ENCODE data around the gene CTRB2. TPM values are rescaled to one million over a fixed set of nuclear protein-coding genes. Genes with fewer than 3 reads are reported as not detected.

The CTRB2 gene
- total RNA-seq, 2 experiments from 2014 or later, result not detected

DNA sequence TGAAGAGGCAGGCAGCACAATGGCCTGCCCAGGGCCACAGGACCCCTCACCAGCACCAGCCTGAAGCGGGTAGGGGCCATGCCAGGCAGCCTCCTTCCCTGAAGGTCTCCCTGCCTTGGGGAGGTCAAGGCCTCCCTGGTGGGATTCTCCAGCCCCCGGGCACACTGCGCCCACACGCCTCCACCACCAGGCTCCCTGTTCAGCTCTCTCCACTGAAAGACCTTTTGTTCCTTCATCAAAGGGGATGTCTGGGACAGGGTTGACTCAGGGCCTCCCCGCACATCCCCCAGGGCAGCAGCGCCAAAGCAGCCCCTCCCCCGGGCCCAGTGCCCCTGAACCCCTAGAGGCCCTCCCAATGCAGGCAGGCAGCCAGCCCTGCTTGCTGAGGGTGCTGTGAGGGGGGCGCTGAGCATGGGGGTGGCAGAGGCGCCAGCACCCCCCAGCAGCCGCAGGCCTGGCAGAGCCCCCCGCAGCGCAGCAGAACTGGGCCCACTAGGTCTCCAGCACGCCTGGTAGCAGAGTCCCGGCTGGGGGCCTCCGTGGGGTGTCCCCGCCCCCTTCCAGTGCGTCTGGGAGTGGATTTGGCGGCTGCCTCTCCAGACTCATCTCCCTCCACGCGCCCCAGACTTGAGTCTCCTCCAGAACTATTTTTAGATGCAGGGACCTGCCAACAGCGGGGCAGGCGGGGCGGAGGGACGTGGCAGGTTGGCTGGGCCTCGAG, 31.3 kb upstream of the CTRB2 start:
- H3K9me3 Mint-ChIP-seq, result no peaks in the 10 kb centered on the region

DNA sequence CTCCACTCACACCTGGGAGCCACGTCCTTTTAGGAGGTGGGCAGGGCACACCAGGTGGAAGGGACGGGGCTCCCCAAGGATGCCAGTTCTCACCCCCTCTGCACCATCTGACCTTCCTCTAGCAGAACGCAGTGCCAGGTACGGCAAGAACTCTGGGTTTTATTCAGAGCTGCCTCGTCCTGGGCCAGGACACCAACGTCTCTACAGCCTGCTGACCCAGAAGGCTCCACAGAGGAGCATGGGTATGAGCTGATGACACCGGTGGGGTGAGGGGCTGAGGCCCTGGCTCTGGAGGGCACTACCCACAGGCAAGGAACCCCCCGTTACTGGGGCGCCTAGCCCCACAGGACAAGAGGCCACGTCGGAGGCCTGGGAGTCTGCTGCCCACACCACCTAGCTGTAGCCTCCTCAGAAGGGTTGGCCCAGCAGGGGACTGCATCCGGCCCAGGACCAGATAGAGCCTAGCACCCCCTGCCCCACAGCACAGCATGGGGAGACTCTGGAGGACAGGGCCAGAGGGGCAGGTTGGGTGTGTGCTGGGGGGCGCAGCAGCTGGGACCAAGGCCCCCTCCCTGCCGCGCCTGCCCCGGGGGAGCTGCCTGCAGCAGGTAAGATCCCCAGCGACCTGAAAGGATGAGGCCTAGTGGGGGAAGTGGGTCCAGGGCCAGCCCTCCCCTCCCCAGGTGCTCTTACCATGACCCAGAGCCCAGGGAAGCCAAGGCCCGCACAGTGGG, 30.6 kb upstream of the CTRB2 start:
- ChIA-PET CTCF (no interaction called here), POLR2A (no interaction called here)
- peaks cover 1% of the 10 kb centered on the region for H3K4me1 Mint-ChIP-seq
- DNase-seq, result no peak
- no peak overlapping the region for H3K4me3 Mint-ChIP-seq
- no peak overlapping the region for H3K27ac Mint-ChIP-seq
- no peaks in the 10 kb centered on the region for H3K9me3 Mint-ChIP-seq
- peaks cover 3% of the 10 kb centered on the region for H3K27me3 Mint-ChIP-seq
- H3K36me3 Mint-ChIP-seq (ENCODE audit: low read depth), result no peaks in the 10 kb centered on the region

More for the DNA sequence above, 31.3 kb upstream of the CTRB2 start:
- H3K4me1 Mint-ChIP-seq, result peaks cover 1% of the 10 kb centered on the region
- H3K27ac Mint-ChIP-seq, result no peak overlapping the region
- ChIA-PET CTCF (no interaction called here), POLR2A (no interaction called here)
- H3K4me3 Mint-ChIP-seq, result no peak overlapping the region
- DNase-seq, result no peak
- H3K36me3 Mint-ChIP-seq (ENCODE audit: low read depth), result no peaks in the 10 kb centered on the region
- H3K27me3 Mint-ChIP-seq, result peaks cover 3% of the 10 kb centered on the region

DNA sequence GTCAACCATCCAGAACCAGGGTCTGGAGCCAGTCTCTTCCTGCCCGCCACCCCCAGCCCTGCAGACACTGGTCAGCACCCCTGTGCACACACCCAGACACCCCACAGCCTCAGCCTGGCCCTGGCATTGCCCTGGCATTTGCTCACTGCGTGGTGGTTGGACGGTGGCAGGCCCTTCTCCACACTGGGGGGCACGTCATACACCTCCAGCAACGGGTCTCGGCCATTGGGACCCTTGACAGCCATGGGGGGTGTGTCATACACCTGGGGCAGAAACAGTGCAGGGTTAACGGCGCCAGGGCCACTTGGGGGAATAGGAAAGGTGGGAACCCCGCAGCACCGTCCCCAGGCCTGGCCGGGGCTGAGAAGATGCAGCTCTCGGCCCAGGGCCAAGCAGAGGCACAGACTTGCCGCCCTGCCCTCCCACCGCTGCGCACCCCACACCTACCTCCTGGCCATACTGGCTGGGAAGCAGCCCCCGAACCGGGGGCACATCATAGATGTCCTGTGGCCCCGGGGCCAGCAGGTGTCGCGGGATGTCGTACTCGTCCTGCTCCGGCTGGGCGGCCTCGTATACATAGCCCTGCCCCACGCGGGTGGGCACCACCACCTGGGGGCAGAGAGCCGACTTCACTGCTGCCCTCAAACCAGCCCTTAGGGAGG, 29.9 kb upstream of the CTRB2 start:
- peaks cover 1% of the 10 kb centered on the region for H3K4me1 Mint-ChIP-seq
- no peak overlapping the region for H3K4me3 Mint-ChIP-seq
- ChIA-PET CTCF (interaction anchor here (1.4 kb wide), 1 partner anchor 149 kb away, joined by 5 read pairs; no protein-coding TSS in a partner anchor), POLR2A (no interaction called here)
- DNase-seq, result no peak
- H3K27ac Mint-ChIP-seq, result no peak overlapping the region
- peaks cover 3% of the 10 kb centered on the region for H3K27me3 Mint-ChIP-seq
- H3K9me3 Mint-ChIP-seq, result no peaks in the 10 kb centered on the region
- H3K36me3 Mint-ChIP-seq (ENCODE audit: low read depth), result no peaks in the 10 kb centered on the region

DNA sequence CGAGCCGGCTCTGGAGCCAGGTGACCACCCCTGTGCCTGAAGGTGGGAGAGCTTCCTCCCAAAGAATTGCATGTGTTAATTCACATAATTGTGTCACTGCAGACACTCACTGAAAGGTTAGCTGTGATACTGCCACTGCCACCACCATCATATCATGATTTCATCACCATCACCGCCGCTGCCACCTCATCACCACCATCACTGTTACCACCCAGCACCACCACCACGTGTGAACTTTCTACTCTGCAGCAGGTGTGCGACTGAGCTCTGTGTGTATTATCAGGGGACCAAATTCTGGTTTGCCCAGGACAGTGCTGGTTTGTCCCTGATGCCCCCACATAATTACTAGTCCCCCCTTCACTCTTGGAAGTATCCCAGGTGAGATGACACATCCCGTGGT, 29.3 kb upstream of the CTRB2 start:
- Mint-ChIP-seq H3K9me3 (no peaks in the 10 kb centered on the region), H3K27ac (no peak overlapping the region), H3K4me3 (no peak overlapping the region), H3K36me3 (ENCODE audit: low read depth) (no peaks in the 10 kb centered on the region), H3K27me3 (peaks cover 3% of the 10 kb centered on the region), H3K4me1 (peaks cover 1% of the 10 kb centered on the region)
- CTCF ChIA-PET, result interaction anchor here (0.6 to 1.4 kb wide), 2 partner anchors 144 to 149 kb away, joined by 4 to 5 read pairs; no protein-coding TSS in a partner anchor
- no peak for DNase-seq
- POLR2A ChIA-PET, result no interaction called here

DNA sequence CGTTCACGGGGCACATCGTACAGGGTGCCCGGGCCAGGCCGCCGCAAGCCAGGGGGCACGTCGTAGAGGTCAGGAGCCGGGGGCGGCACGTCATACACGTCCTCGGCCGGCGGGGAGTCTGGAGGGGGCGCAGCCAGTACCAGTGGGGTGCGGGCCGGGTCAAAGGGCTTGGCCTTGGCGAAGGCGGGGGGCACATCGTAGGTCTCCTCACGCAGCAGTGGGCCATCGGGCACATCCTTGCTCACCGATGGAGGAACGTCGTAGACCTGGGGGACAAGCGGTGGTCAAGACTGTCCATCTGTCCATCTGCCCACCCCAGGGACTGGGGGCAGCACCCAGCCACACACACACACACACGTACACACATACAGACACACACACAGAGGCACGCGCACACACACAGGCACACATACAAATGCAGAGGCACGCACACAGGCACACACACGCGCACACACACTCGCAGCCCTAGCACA, 28.8 kb upstream of the CTRB2 start:
- H3K27ac Mint-ChIP-seq, result no peak overlapping the region
- no peaks in the 10 kb centered on the region for H3K9me3 Mint-ChIP-seq
- no peaks in the 10 kb centered on the region for H3K36me3 Mint-ChIP-seq (ENCODE audit: low read depth)
- ChIA-PET POLR2A (no interaction called here), CTCF (interaction anchor here (0.6 to 2.5 kb wide), 3 partner anchors 144 to 150 kb away, joined by 4 to 6 read pairs (median 5); no protein-coding TSS in a partner anchor)
- peaks cover 3% of the 10 kb centered on the region for H3K27me3 Mint-ChIP-seq
- peaks cover 1% of the 10 kb centered on the region for H3K4me1 Mint-ChIP-seq
- no peak overlapping the region for H3K4me3 Mint-ChIP-seq
- no peak for DNase-seq

DNA sequence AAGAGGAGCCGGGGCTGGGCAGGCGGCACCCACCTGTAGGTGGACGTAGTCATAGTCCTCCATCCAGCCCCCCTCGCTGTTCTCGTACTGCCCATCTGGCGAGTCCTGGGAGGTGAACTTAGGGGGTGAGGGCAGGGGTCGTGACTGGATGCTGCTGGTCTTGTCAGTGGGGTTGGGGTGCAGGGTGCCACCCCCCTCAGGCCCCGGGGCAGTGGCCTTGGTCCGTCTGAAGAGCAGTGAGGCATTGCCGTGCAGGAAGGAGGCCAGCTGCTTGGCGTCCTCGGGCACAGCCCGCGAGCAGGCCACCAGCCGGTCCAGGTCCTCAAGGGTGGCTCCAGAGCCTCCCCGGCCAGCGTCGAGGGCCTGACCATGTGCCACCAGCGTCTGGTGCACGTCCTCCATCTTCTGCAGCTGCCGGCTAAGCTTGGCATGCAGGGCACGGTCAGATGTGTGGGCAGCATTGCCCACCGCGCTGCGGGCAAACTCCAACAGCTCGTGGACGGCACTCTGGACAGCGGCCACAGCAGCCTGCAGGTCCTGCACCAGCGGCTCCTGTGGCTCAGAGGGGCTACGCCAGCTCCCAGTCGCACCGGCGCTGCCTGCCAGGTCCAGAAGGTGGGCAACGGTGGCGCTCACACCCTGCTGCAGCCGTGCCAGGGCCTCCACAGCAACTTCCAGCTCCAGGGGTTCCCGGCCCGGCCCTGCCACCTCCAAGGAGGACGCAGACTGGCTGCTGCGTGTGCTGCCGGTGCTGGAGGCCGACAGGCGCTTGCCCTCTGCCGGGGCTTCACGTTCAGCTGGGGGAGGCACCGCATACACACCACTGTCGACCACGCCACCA, 28.1 kb upstream of the CTRB2 start:
- Mint-ChIP-seq H3K9me3 (no peaks in the 10 kb centered on the region), H3K27me3 (peaks cover 3% of the 10 kb centered on the region), H3K4me1 (peaks cover 1% of the 10 kb centered on the region), H3K27ac (no peak overlapping the region), H3K4me3 (no peak overlapping the region), H3K36me3 (ENCODE audit: low read depth) (no peaks in the 10 kb centered on the region)
- no peak for DNase-seq
- CTCF ChIA-PET, result interaction anchor here (0.8 to 2.5 kb wide), 10 partner anchors 13 to 198 kb away, joined by 3 to 10 read pairs (median 6); partner anchors contain the start of gene CFDP1
- POLR2A ChIA-PET, result no interaction called here

DNA sequence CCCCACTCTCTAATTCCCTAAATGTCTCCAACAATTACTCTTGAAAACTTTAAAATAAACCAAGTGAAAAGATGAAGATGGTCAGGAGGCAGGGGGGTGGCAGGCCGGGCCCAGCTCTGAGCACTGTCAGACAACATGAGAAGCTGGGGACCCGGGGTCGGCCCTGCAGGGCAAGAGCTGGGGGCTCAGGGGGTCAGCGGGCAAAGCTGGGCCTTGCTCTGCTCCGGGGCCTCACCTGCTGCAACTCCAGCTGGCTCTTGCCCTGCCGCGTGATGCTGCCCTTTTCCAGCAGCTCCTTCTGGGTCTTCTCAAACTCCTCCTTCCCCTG, 26.6 kb upstream of the CTRB2 start:
- Mint-ChIP-seq H3K27ac (no peak overlapping the region), H3K27me3 (peaks cover 3% of the 10 kb centered on the region), H3K4me3 (no peak overlapping the region), H3K36me3 (ENCODE audit: low read depth) (no peaks in the 10 kb centered on the region), H3K4me1 (peaks cover 1% of the 10 kb centered on the region), H3K9me3 (no peaks in the 10 kb centered on the region)
- ChIA-PET POLR2A (no interaction called here), CTCF (interaction anchor here (0.5 to 2.5 kb wide), 25 partner anchors 9 to 282 kb away, joined by 3 to 10 read pairs (median 4); partner anchors contain the start of gene CFDP1)
- no peak for DNase-seq

DNA sequence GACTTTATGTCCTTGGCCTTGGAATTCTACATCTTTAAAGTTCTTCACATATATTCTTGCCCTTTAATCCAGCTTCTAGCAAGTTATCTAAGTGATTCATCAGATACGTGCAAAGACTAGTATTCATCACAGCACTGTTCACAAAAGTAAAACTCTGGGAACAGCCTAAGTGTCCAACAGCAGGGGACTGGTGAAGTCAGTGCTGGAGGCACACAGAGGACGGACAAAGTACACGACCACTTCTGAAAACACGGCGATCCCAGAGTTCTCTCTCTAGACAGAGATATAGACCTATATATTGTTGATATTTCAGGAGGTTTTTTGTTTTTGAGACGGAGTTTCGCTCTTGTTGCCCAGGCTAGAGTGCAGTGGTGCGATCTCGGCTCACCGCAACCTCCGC, 24.6 kb upstream of the CTRB2 start:
- Mint-ChIP-seq H3K4me3 (no peak overlapping the region), H3K9me3 (no peaks in the 10 kb centered on the region), H3K4me1 (peaks cover 1% of the 10 kb centered on the region), H3K27me3 (peaks cover 3% of the 10 kb centered on the region), H3K36me3 (ENCODE audit: low read depth) (no peaks in the 10 kb centered on the region), H3K27ac (no peak overlapping the region)
- ChIA-PET POLR2A (no interaction called here), CTCF (no interaction called here)
- DNase-seq, result no peak

DNA sequence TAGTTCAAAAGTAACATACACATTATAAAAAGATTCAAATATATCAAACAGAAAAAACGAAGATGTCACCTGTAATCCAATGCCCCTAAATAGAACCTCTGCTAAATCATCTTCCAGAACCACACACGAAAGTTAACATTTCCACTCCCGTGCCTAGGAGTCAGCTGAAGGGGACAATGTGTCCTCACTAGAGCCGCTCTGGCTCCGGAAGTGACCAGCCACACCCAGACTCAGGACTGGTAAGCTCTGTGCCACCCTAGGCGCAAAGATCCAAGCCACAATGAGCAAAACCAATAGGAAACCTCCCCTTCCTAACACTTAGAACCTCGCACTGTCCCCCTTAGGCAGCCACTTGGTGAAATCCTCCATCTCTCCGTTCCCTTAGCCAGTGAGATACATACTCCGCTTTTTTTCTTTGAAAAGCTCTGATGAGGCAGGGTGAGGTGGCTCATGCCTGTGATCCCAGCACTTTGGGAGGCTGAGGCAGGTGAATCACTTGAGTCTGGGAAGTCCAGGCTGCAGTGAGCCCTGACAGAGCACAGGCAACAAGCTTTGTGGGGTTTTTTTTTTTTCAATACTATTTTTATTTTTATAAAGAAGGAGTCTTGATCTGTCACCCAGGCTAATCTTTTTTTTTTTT, 23.6 kb upstream of the CTRB2 start:
- CTCF ChIA-PET, result interaction anchor here (0.7 kb wide), 1 partner anchor 88 kb away, joined by 3 read pairs; no protein-coding TSS in a partner anchor
- H3K4me3 Mint-ChIP-seq, result no peak overlapping the region
- no peak overlapping the region for H3K27ac Mint-ChIP-seq
- no peak for DNase-seq
- peaks cover 1% of the 10 kb centered on the region for H3K4me1 Mint-ChIP-seq
- H3K36me3 Mint-ChIP-seq (ENCODE audit: low read depth), result no peaks in the 10 kb centered on the region
- POLR2A ChIA-PET, result no interaction called here
- H3K27me3 Mint-ChIP-seq, result peaks cover 3% of the 10 kb centered on the region
- H3K9me3 Mint-ChIP-seq, result no peaks in the 10 kb centered on the region

DNA sequence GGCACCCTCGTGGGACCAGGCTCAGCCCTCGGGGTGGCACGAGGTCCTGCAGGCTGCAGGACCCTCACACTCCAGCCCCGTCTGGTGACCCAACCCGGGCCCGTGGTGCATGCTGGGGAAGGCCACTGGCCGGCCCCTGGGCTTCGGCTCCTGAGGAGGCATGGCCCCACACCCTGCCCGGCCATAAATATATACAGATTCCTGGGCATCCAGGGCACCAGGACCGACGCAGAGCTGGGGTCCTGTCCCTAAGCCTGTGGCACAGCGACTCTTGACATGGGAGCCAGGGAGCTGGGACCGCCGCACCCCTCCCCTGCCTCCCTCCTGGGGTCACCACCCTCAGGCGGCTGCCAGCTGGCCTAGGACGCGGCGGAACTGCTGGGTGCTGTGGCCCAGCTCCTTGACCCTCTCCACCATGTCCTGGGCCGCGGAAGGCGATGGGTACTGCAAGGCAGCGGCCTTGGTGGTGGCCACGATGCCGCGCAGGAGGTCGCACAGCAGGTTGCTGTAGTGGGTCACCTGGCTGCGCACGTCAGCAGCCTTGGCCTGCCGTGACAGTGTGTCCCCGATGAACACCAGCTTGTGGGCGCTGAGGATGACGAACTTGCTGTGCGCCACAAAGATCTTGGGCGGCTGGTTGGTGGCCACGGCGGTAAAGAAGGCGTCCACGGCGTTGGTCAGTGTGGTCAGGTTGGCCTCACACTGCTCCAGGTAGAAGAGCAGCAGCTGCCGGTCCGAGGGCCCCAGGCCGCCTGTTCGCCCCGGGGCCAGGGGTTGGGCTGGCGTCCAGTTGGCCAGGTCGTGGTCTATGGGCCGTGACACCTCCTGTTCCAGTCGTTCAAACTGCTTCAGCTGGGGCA, 22.4 kb upstream of the CTRB2 start:
- no peak overlapping the region for H3K4me3 Mint-ChIP-seq
- ChIA-PET CTCF (interaction anchor here (1.1 to 1.6 kb wide), 2 partner anchors 9 to 29 kb away, joined by 3 to 4 read pairs; no protein-coding TSS in a partner anchor), POLR2A (no interaction called here)
- no peak overlapping the region for H3K27ac Mint-ChIP-seq
- no peaks in the 10 kb centered on the region for H3K36me3 Mint-ChIP-seq (ENCODE audit: low read depth)
- peaks cover 2% of the 10 kb centered on the region for H3K27me3 Mint-ChIP-seq
- H3K4me1 Mint-ChIP-seq, result peaks cover 1% of the 10 kb centered on the region
- H3K9me3 Mint-ChIP-seq, result no peaks in the 10 kb centered on the region
- no peak for DNase-seq

DNA sequence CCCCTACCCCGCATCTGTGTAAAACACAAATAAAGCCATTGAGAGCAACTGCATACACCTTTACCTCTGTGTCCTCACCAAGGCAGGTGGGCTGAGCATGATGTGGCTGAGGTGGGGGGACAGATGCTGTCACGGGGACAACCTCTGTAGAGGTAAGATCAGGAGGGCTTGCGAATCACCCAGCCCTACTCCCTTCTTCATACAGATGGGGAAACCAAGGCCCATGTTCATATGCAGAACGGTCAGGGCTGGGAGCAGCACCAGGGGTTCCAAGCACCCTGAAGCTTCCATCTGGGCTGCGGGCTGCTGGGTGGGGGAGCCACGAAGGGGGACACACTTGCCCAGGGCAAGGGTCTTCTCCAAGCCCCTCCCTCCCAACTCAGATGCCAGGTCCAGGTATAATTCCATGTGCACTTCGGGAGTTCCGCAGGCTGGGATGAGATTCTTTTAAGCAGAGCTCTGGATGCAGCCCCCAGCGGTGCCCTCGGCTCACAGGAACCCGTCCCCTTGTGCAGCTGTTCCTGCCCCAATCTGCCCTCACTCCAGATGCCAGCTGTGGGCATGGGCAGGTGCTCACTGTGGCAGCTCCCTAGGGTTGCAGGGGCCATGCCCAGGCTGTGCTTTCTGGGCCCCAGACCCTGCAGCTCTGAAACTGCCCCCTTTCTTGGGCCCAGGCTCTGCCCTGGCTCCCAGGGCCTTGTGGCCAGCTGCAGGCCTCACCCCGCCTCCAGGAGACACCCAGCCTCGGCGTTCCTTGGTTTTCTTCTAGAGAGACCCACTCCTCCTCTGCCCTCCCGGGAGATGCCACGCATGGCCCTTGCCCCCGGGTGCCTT, 21.4 kb upstream of the CTRB2 start:
- Mint-ChIP-seq H3K27me3 (no peaks in the 10 kb centered on the region), H3K9me3 (no peaks in the 10 kb centered on the region), H3K4me3 (no peak overlapping the region), H3K36me3 (ENCODE audit: low read depth) (no peaks in the 10 kb centered on the region), H3K4me1 (no peaks in the 10 kb centered on the region), H3K27ac (no peak overlapping the region)
- no peak for DNase-seq
- ChIA-PET CTCF (interaction anchor here (1.1 to 1.6 kb wide), 2 partner anchors 8 to 28 kb away, joined by 3 to 4 read pairs; no protein-coding TSS in a partner anchor), POLR2A (no interaction called here)
